HCT116 (cell line): ENCODE data around the gene RBBP9.

Experiments used
- CEBPB ChIP-seq: IDR thresholded peaks from 2 replicates; pipeline ENCODE4 v1.6.1; 2012; ENCODE audit warnings: low read depth
- CTCF ChIP-seq, 3 experiments: fragments of 200-600 bp in 1 of 3; sonication (generic) in 1 of 3; IDR thresholded peaks in 2 of 3; conservative IDR thresholded peaks in 1 of 3; 2 replicates each; pipeline ENCODE4 v1.5.1; 2012 to 2017; ENCODE audit warnings: low read depth in 2 of 3, low read length in 2 of 3, antibody characterized with exemption in 1 of 3, borderline replicate concordance in 1 of 3, control low read depth in 1 of 3, mild to moderate bottlenecking in 1 of 3, mixed read lengths in 1 of 3, mixed run types in 1 of 3, moderate library complexity in 1 of 3; ENCODE audit not compliant: insufficient read depth in 1 of 3
- EZH2 ChIP-seq: fragments of 200-600 bp; sonication (generic); IDR thresholded peaks from 2 replicates; pipeline ENCODE4 v1.6.1; 2017; ENCODE audit warnings: antibody characterized with exemption, mixed run types
- EZH2phosphoT487 ChIP-seq: fragments of 200-600 bp; IDR thresholded peaks from 2 replicates; pipeline ENCODE4 v1.6.1; 2018; ENCODE audit warnings: antibody characterized with exemption, borderline replicate concordance
- JUND ChIP-seq: IDR thresholded peaks from 2 replicates; pipeline ENCODE4 v1.6.1; 2012
- MAX ChIP-seq: IDR thresholded peaks from 2 replicates; pipeline ENCODE4 v1.6.1; 2012
- POLR2A ChIP-seq: IDR thresholded peaks from 2 replicates; pipeline ENCODE4 v1.7.0; 2011; ENCODE audit warnings: borderline replicate concordance; ENCODE audit not compliant: insufficient read depth, insufficient read length; ENCODE audit errors: extremely low read depth
- POLR2AphosphoS5 ChIP-seq: IDR thresholded peaks from 2 replicates; pipeline ENCODE4 v1.6.1; 2011; ENCODE audit warnings: mild to moderate bottlenecking, low read depth, low read length, moderate library complexity
- RAD21 ChIP-seq: IDR thresholded peaks from 2 replicates; pipeline ENCODE4 v1.6.1; 2012; ENCODE audit warnings: low read depth, mild to moderate bottlenecking
- REST ChIP-seq: IDR thresholded peaks from 2 replicates; pipeline ENCODE4 v1.6.1; 2012; ENCODE audit warnings: low read depth
- SP1 ChIP-seq: IDR thresholded peaks from 2 replicates; pipeline ENCODE4 v1.6.1; 2012; ENCODE audit warnings: low read depth
- TCF7L2 ChIP-seq: IDR thresholded peaks from 2 replicates; pipeline ENCODE4 v1.7.0; 2011; ENCODE audit warnings: borderline replicate concordance, inconsistent platforms; ENCODE audit not compliant: insufficient read depth, insufficient read length; ENCODE audit errors: extremely low read depth
- YY1 ChIP-seq: IDR thresholded peaks from 2 replicates; pipeline ENCODE4 v1.6.1; 2011; ENCODE audit warnings: low read length, low read depth, moderate library complexity, mild to moderate bottlenecking; ENCODE audit not compliant: insufficient replicate concordance; ENCODE audit errors: extremely low read depth
- ZFX ChIP-seq: fragments of 450-650 bp; IDR thresholded peaks from 2 replicates; pipeline ENCODE4 v1.6.1; 2017

GRCh38 chr20:18496740-18497592, at the start of gene RBBP9:
- TF ChIP-seq POLR2A (peak; percentile 49), CTCF (IDR thresholded peaks at IDR 0.05 in 2 of 3, conservative IDR thresholded peaks at IDR 0.05 in 1 of 3; ENCODE audit: borderline replicate concordance in 1 of 3, insufficient read depth in 1 of 3, low read depth in 2 of 3, low read length in 2 of 3) (no peak), JUND (no peak), REST (no peak), MAX (peak; percentile 31; the same call in 1 of the 2 replicates), POLR2AphosphoS5 (peak; percentile 83), EZH2 (no peak), SP1 (peak; percentile 21; the same call in 1 of the 2 replicates), YY1 (peak; percentile 88), TCF7L2 (peak; percentile 71), RAD21 (no peak), EZH2phosphoT487 (no peak), CEBPB (no peak), ZFX (peak; percentile 48; the same call in 1 of the 2 replicates)
